Adipocyte (in vitro differentiated cells): ENCODE measurements around the gene USP24.

Experiments used
- DNase-seq: peaks from one replicate; pipeline ENCODE4 v3.0.0-alpha.2; 2015; ENCODE audit warnings: low read depth
- H3K27me3 ChIP-seq: replicated peaks from 2 replicates; pipeline ENCODE4 v1.7.0; 2013; ENCODE audit warnings: mild to moderate bottlenecking, low read length, moderate library complexity; ENCODE audit not compliant: control insufficient read depth, insufficient read depth
- H3K36me3 ChIP-seq: 2 replicates; pipeline ENCODE4 v1.7.0; 2013; ENCODE audit warnings: low read length, mild to moderate bottlenecking, moderate library complexity; ENCODE audit not compliant: control insufficient read depth, insufficient read depth, severe bottlenecking
- H3K4me1 ChIP-seq: 2 replicates; pipeline ENCODE4 v1.7.0; 2013; ENCODE audit warnings: mild to moderate bottlenecking, low read length, moderate library complexity; ENCODE audit not compliant: control insufficient read depth, insufficient read depth
- H3K4me3 ChIP-seq: 2 replicates; pipeline ENCODE4 v1.7.0; 2013; ENCODE audit warnings: mild to moderate bottlenecking, low read length, moderate library complexity
- H3K9ac ChIP-seq: 2 replicates; pipeline ENCODE4 v1.7.0; 2013; ENCODE audit warnings: mild to moderate bottlenecking, low read length, moderate library complexity
- H3K9me3 ChIP-seq: 2 replicates; pipeline ENCODE4 v1.7.0; 2013; ENCODE audit warnings: mild to moderate bottlenecking, low read length, moderate library complexity; ENCODE audit not compliant: control insufficient read depth

The USP24 gene

GRCh38 chr1:55018395-55018794 is 196.8 kb downstream of the USP24 start:
- Histone ChIP-seq H3K27me3 (peaks cover 52% of the 10 kb centered on the region), H3K9ac (no peak overlapping the region), H3K4me3 (no peak overlapping the region), H3K36me3 (no peaks in the 10 kb centered on the region), H3K4me1 (no peaks in the 10 kb centered on the region), H3K9me3 (peaks cover 3% of the 10 kb centered on the region)
- DNase-seq = no peak
